ENCODE data around the gene EPB41L1.

DNA sequence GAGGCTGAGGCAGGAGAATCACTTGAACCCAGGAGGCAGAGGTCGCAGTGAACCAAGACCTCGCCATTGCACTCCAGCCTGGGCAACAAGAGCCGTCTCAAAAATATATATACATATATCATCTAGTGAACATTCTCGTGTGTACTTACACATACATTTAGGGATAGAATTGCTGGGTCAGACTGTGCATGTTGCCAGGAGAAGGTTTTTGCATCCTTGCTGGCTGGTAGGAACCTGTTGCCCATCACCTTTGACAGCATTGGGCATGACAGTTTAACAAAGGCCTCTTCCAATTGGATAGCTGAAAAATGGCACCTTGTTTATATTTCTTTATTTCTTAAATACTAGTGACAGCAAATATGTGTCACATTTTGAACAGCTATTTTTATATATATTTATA, 87.1 kb downstream of the EPB41L1 start:
- TF ChIP-seq, protein P1, sequence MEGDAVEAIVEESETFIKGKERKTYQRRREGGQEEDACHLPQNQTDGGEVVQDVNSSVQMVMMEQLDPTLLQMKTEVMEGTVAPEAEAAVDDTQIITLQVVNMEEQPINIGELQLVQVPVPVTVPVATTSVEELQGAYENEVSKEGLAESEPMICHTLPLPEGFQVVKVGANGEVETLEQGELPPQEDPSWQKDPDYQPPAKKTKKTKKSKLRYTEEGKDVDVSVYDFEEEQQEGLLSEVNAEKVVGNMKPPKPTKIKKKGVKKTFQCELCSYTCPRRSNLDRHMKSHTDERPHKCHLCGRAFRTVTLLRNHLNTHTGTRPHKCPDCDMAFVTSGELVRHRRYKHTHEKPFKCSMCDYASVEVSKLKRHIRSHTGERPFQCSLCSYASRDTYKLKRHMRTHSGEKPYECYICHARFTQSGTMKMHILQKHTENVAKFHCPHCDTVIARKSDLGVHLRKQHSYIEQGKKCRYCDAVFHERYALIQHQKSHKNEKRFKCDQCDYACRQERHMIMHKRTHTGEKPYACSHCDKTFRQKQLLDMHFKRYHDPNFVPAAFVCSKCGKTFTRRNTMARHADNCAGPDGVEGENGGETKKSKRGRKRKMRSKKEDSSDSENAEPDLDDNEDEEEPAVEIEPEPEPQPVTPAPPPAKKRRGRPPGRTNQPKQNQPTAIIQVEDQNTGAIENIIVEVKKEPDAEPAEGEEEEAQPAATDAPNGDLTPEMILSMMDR (IDR thresholded peaks at IDR 0.05 in 8 of 11, conservative IDR thresholded peaks at IDR 0.05 in 3 of 11): no peak
- no peak for TF ChIP-seq POLR2AphosphoS5 (IDR thresholded peaks at IDR 0.05)
- TF ChIP-seq POLR2A (IDR thresholded peaks at IDR 0.05): no peak

Data from spleen (tissue), 7 donors.